GM20000 (cell line): ENCODE data around the gene ATXN8OS.

Source experiments
- DNase-seq: peaks from one replicate; pipeline ENCODE4 v3.0.0; 2012; ENCODE audit warnings: low spot score
- TF ChIP-seq, protein P1 (sequence below): IDR thresholded peaks from 2 replicates; pipeline ENCODE4 v1.5.1; 2012; ENCODE audit warnings: mild to moderate bottlenecking, control low read depth; ENCODE audit errors: extremely low read depth, missing control alignments

ATXN8OS gene

DNA sequence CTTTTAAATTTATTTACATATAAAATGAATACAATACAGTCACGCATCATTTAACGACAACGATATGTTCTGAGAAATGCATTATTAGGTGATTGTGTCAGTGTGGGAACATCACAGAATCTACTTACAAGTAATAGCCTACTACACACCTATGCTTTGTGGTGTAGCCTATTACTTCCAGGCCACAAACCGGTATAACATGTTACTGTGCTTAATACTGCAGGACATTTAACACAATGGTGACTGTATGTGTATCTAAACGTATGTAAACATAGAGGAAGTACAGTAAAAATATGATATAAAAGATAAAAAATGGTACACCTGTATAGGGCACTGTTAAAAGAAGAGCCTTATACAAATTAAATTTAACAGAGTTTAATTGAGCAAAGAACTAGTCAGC is 63.1 kb downstream of the ATXN8OS start:
- TF ChIP-seq, protein P1, sequence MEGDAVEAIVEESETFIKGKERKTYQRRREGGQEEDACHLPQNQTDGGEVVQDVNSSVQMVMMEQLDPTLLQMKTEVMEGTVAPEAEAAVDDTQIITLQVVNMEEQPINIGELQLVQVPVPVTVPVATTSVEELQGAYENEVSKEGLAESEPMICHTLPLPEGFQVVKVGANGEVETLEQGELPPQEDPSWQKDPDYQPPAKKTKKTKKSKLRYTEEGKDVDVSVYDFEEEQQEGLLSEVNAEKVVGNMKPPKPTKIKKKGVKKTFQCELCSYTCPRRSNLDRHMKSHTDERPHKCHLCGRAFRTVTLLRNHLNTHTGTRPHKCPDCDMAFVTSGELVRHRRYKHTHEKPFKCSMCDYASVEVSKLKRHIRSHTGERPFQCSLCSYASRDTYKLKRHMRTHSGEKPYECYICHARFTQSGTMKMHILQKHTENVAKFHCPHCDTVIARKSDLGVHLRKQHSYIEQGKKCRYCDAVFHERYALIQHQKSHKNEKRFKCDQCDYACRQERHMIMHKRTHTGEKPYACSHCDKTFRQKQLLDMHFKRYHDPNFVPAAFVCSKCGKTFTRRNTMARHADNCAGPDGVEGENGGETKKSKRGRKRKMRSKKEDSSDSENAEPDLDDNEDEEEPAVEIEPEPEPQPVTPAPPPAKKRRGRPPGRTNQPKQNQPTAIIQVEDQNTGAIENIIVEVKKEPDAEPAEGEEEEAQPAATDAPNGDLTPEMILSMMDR = no peak
- DNase-seq = no peak

DNA sequence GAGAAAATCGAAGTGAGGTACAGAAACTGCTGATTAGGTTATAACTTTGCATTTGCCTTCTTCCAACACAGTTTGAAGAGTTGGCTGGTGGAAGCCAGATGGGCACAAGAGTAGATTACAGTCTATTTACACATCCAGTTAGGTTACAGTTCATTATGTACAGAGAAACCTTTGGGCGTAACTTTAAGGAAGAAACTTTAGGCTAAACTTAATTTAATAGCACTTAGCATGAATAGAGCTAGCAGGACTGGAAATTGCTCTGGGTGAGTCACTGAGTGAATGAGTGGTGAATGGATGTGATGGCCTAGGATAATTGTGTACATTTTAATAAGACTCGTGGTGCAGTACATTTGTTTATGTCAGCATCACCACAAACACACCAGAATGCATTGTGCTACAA is 63.5 kb downstream of the ATXN8OS start:
- TF ChIP-seq, protein P1 = no peak
- no peak for DNase-seq

DNA sequence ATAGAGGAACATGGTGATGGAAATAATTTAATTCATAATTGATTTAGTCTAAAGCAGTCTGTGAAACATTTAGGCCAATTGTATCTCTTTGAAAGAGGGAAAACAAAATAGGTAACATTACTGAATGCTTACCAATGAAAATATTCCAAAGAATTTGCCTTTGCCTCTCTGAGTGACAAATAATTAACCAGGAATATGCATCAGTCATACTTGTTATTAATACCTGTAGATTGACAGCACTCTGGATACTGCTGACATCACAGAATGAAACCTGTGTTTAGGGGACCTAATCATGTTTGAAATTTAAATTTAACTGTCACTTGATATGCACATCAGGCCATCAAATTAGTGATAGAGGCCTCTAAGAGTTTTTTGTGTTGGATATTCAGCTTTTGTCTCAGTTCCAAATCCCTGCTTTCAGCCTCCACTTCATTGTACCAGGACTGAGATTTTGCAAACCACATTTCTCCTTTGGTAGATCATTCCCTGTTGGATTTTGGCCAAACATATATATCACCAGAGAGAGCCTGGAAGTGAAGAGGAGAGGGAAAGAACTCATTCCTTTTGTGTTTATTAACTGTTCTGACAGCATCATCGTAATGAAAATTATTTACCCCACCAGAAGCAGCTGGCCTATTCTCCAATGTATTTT is 65.4 kb downstream of the ATXN8OS start:
- no peak for DNase-seq
- TF ChIP-seq, protein P1 = no peak

DNA sequence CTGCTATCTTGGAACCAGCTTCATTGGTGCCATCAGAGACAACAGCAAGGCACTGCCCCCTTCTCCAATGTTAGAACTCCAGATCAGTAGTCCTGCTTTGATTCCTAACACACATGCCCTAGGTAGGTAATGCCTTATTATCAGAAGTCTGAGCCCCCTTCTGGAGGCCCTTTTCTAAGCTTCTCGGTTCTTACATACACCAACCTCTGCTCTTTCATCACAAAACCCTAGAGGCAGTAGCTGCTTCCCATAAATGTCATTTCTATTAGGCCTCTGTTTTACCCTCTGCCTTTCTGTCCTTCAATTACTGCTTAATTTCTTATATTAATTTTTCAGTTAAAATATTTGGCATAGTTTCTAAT is 66.0 kb downstream of the ATXN8OS start:
- no peak for DNase-seq

DNA sequence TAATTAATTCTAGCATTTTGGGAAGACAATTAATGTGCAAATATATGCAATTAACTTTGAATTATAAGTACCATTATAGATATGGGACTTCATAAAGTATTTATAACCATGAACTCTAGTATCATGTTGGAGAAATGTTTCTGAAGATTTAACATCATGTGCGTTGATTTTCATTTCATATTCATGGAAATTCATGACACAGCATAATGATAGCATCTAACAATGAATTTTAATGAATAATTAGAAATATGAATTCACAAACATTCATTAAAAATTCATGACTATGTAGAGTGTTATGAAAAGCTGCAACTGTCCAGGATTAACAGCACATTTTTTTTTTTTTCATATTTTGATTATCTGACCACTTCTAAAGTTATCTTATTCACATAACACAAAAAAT is 70.7 kb downstream of the ATXN8OS start:
- no peak for DNase-seq
- TF ChIP-seq, protein P1 = no peak

More for the DNA sequence above, 66.0 kb downstream of the ATXN8OS start:
- TF ChIP-seq, protein P1 = no peak
